GM19099 (cell line): ENCODE results near the gene ZNF91.

ENCODE experiments used
- POLR2A ChIP-seq: IDR thresholded peaks from 3 replicates; pipeline ENCODE4 v1.6.1; 2011; ENCODE audit warnings: low read depth; ENCODE audit not compliant: insufficient read length; ENCODE audit errors: extremely low read depth

ZNF91 gene

DNA sequence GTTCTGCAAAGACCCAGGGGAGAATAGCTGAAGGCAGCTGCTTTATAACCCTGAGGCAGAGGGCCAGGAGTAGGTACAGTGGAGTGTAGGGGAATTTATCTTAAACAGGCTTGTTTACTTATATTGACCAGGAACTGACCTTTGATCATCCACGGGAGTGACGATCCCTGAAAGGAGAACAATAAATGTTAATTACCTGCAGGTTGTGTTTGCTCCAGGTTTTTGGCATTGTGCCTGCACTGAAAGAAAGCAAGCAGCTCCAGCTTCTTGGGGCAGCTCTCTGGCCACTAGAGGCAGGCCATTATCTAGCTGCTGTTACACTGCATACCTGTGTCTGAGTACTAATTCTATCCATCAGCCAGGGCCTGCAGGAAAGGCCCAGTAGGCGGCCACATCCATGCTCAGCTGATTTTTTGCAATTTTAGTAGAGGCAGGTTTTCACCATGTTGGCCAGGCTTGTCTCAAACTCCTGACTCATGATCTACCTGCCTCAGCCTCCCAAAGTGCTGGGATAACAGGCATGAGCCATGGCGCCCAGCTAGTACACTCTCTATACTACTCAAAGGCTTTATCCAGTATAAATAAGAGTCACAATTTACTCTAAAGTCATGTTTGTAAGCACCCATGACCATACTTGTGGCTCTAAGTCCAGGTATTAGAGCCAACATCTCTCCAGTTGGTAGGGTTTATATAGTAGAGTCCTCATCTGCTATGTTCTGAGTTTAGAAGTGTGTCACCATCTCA, 8.5 kb upstream of the ZNF91 start:
- TF ChIP-seq POLR2A, result no peak

GRCh38 chr19:23403052-23403451, 7.8 kb upstream of the ZNF91 start:
- no peak for TF ChIP-seq POLR2A

GRCh38 chr19:23402388-23402787, 7.1 kb upstream of the ZNF91 start:
- TF ChIP-seq POLR2A, result no peak

- TF ChIP-seq POLR2A, result no peak
Observed at GRCh38 chr19:23401086-23401610, 5.9 kb upstream of the ZNF91 start.

DNA sequence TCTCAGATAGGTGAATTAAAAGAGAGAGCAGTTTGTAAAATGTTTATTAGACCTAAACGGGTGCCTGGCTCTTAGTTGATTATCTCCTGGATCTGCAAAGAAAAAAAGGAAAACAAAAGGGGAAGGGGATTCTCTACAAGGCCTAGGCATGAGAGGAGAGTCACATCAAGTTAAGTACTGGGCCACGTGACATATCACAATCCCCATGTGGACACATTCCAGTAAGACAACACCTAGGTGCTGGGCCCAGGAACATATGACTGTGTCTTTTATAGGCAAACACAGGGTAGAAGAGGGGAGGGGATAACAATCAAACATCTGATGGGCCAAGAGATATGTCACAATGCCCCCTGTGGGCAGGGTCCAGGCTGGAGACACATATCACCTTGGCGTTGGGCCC, 4.2 kb upstream of the ZNF91 start:
- TF ChIP-seq POLR2A, result no peak

DNA sequence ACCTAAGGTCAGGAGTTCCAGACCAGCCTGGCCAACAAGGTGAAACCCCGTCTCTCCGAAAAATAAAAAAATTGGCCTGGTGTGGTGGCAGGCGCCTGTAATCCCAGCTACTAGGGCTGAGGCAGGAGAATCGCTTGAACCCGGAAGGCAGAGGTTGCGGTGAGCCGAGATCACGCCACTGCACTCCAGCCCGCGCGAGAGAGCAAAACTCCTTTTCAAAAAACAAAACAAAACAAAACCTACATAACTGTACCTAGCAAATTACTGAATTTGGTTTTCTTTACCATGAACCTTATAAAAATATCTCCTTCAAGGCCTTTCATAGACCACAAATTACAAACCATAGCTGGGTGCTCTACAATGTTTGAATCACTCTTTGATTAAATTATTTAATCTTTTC, 760 bp downstream of the ZNF91 start:
- no peak for TF ChIP-seq POLR2A

DNA sequence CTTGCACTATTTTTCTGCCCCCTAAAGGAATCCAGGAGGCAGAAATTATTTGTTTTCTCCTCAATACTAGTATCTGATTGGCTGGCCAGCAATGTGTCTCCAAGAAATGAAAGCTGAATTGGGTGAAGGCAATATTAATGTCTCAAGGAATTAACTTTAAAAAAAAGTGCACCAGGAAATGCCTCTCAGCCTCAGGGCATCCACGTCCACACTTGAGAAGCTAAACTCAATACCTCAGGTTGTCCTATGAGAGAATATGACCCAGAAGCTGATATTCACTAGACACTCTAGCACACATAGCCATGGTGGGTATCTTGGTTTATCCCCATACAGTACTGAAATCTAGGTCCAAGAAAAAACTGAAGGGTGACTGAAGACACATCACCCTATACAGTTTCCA, 2.1 kb downstream of the ZNF91 start:
- TF ChIP-seq POLR2A, result no peak

- no peak for TF ChIP-seq POLR2A
Observed at GRCh38 chr19:23391236-23391635, 4.0 kb downstream of the ZNF91 start.

DNA sequence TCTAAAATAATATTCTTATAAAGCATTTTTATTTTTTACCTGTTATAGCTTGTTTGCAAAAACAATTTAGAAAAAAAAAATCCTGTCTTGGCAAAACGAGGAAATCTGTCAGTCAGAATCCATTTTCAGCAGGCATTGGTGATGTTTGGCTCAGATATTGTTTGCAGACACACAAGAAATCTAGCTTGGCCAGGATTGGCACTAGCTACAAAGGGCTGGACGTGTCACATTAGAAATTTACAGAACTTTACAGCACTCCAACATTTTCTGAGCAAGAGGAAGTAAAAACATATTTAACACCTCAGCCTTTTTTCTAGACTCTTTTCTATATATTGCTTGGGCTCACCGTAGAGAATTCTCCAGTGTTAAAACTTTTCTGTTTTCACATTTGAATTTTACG, 9.9 kb downstream of the ZNF91 start:
- no peak for TF ChIP-seq POLR2A

DNA sequence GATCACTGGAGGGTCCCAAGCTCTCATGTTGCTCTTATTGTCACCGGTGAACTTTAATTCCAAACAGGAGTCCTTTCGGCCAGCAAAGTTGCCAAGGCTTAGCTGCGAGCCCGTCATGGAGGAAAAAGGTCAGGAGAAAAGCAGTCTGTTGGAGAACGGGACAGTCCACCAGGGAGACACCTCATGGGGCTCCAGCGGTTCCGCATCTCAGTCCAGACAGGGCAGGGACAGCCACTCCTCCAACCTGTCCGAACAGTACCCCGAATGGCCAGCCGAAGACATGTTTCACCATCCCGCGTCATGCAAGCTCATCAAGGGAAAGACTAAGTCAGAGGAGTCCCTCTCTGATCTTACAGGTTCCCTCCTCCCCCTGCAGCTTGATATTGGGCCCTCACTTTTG, 10.4 kb downstream of the ZNF91 start:
- TF ChIP-seq POLR2A, result no peak

DNA sequence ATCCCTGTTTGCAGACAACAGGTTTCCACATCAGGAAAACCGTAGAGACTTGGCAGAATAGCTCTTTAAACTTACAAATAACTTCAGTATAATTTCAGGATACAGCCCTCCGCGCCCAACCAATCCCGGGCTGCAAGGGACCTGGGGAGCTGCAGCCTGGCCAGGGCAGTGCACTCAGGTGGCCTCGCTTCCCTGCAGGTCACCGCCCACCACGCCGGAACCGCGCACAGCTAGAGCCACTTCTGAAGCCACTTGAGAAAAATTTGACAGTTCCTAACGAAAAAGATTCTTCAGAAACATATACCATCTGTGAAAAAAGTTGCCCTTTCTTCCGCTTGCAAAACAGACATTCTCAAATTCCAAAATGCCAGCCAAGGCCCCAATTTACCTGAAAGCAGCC, 11.1 kb downstream of the ZNF91 start:
- no peak for TF ChIP-seq POLR2A

- TF ChIP-seq POLR2A, result no peak
Observed at GRCh38 chr19:23382955-23383354, 12.3 kb downstream of the ZNF91 start.

- TF ChIP-seq POLR2A, result no peak
Observed at GRCh38 chr19:23381114-23381513, 14.2 kb downstream of the ZNF91 start.

- TF ChIP-seq POLR2A, result no peak
Observed at GRCh38 chr19:23378948-23379347, 16.3 kb downstream of the ZNF91 start.

DNA sequence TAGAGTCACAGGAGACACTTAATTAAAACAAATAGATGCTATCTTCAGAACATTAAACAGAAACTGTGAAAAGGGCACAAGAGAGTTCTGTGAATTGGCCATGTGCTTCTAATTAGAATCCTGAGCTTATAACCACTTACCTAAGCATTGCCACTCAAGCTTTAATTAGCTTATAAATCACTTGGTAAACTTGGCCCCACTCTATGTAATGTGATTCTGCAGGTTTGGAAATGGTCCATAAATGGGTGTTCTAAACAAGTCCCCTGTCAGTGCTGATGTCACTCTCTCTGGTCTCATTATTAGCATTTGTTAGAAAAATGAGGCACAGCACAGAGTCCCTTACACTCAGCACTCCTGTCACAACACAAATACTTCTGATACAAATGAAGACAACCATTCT, 18.0 kb downstream of the ZNF91 start:
- no peak for TF ChIP-seq POLR2A

DNA sequence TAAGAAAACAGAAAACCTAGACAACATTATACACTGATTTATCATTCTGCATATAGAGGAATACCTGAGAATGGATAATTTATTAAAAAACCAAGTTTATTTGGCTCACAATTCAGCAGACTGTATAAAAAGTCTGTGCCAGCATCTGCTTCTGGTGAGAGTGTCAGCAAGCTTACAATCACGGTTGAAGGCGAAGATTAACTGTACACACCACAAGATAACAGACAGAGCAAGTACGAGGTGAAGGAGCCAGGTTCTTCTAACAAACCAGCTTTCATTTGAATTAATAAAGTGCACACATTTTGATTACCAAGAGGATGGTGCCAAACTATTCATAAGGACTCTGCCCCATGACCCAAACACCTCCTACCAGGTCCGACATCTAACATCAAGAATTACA, 28.8 kb downstream of the ZNF91 start:
- no peak for TF ChIP-seq POLR2A

- no peak for TF ChIP-seq POLR2A
Observed at GRCh38 chr19:23365222-23365621, 30.0 kb downstream of the ZNF91 start.

- no peak for TF ChIP-seq POLR2A
Observed at GRCh38 chr19:23351806-23352205, 43.5 kb downstream of the ZNF91 start.

- TF ChIP-seq POLR2A, result no peak
Observed at GRCh38 chr19:23346696-23347095, 48.6 kb downstream of the ZNF91 start.
